Right lobe of liver (tissue), 6 donors: Measurements from ENCODE around the gene RORB. TPM values are rescaled to one million over a fixed set of nuclear protein-coding genes. Genes with fewer than 3 reads are reported as not detected.

Experiments used
- ATAC-seq, 4 donors: fragments of 200-7000 bp; cut with Tn5 transposase; one replicate each; pipeline ENCODE4 v1.9.1; 2020; ENCODE audit warnings: mild to moderate bottlenecking in 4 of 4, moderate library complexity in 4 of 4
- DNase-seq, 3 donors: peaks; one replicate each; pipeline ENCODE4 v3.0.0-alpha.2; 2020
- H3K27ac ChIP-seq, 3 donors: fragments of 200-600 bp; one replicate each; pipeline ENCODE4 v1.8.0; 2022
- H3K27me3 ChIP-seq, 2 donors: fragments of 200-600 bp; one replicate each; pipeline ENCODE4 v1.8.0; 2022
- H3K36me3 ChIP-seq, 4 donors: fragments of 200-600 bp; sonication (generic) in 1 of 4; one replicate each; pipeline versions ENCODE4 v1.5.1 to v1.8.0; 2017 to 2022; ENCODE audit warnings: control low read depth in 1 of 4
- H3K4me1 ChIP-seq, 4 donors: fragments of 200-600 bp; sonication (generic) in 1 of 4; one replicate each; pipeline versions ENCODE4 v1.5.1 to v1.8.0; 2017 to 2022; ENCODE audit warnings: control low read depth in 1 of 4
- H3K4me3 ChIP-seq, 3 donors: fragments of 200-600 bp; one replicate each; pipeline ENCODE4 v1.8.0; 2022
- H3K9me3 ChIP-seq, 4 donors: fragments of 200-600 bp; sonication (generic) in 1 of 4; one replicate each; pipeline versions ENCODE4 v1.5.1 to v1.8.0; 2017 to 2022; ENCODE audit warnings: control low read depth in 1 of 4
- POLR2A ChIP-seq: fragments of 450-650 bp; IDR thresholded peaks from one replicate; pipeline ENCODE4 v1.6.1; 2017; ENCODE audit warnings: antibody characterized with exemption, mild to moderate bottlenecking
- WGBS: methylation state at CpG from one replicate; pipeline ENCODE4 v1.1.6; 2018; ENCODE audit warnings: low coverage, low lambda C conversion rate; ENCODE audit not compliant: insufficient coverage; ENCODE audit errors: missing lambda C conversion rate; 5-methylcytosine and 5-hydroxymethylcytosine counted together
- intact Hi-C, 2 donors: fragments of 100-400 bp; cut with DNase I; formaldehyde crosslinking; loops; one replicate each; pipeline versions ENCODE4 v1.11.2 to v1.14.1; 2022
- total RNA-seq, 6 experiments: library from RNA; depleted of rRNA in 2 of 6; stranded (reverse); fragments of >200 nt in 2 of 6; fragmentation: NEBNext Ultra II Directional in 3 of 6; extraction: Animal tissue kit (Norgen Biotek cat#: 25700) in 3 of 6; gene quantifications; one replicate each; pipeline versions ENCODE4 v1.1.0 to v1.2.4, GENCODE V29; 2016 to 2023
- TF ChIP-seq, protein P1 (sequence below), 4 donors: fragments of 200-600 bp in 3 of 4; fragments of 450-650 bp in 1 of 4; IDR thresholded peaks; one replicate each; pipeline versions ENCODE4 v1.5.1 to v1.8.0; 2016 to 2022; ENCODE audit warnings: antibody characterized with exemption in 4 of 4, mild to moderate bottlenecking in 2 of 4
- donor health status: DM: no; HTN: yes; CAD: no.
- donor health status: DM: no; HTN: no; CAD: no.
- donor health status: DM: no; HTN: no; CAD: no.
- donor health status: DM: no; HTN: yes; CAD: no.
- donor health status: DM: no; HTN: yes; CAD: no.

The RORB gene
- total RNA-seq, 6 experiments from 2014 or later = 0.04 to 0.62 (median 0.61) TPM; not detected in 3

DNA sequence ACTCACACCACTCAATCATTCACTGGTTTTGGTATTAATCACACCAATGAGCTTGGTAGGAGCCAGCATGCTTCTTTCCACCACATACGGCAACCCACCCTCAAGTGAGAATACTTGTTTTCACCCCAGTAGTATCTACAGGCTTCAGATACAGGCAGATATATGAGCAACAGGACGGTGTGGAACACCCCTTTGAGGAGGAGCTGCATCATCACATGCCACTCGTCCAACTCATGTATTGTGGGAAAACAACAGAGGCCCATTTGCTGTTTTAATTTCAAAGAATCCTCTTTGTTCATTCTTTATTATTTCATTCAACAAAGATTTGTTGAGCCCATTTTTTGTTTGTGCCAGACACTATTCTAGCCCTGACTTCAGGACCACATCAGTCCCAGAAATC is 46.0 kb downstream of the RORB start:
- no peak for ATAC-seq
- H3K4me1 ChIP-seq = no peaks in the 10 kb centered on the region
- H3K27ac ChIP-seq = no peak overlapping the region
- no peak overlapping the region for H3K4me3 ChIP-seq
- intact Hi-C loops = no loop called here
- TF ChIP-seq, protein P1, sequence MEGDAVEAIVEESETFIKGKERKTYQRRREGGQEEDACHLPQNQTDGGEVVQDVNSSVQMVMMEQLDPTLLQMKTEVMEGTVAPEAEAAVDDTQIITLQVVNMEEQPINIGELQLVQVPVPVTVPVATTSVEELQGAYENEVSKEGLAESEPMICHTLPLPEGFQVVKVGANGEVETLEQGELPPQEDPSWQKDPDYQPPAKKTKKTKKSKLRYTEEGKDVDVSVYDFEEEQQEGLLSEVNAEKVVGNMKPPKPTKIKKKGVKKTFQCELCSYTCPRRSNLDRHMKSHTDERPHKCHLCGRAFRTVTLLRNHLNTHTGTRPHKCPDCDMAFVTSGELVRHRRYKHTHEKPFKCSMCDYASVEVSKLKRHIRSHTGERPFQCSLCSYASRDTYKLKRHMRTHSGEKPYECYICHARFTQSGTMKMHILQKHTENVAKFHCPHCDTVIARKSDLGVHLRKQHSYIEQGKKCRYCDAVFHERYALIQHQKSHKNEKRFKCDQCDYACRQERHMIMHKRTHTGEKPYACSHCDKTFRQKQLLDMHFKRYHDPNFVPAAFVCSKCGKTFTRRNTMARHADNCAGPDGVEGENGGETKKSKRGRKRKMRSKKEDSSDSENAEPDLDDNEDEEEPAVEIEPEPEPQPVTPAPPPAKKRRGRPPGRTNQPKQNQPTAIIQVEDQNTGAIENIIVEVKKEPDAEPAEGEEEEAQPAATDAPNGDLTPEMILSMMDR (IDR thresholded peaks at IDR 0.05) = no peak
- no peak for TF ChIP-seq POLR2A
- H3K36me3 ChIP-seq = no peaks in the 10 kb centered on the region
- no peaks in the 10 kb centered on the region for H3K27me3 ChIP-seq
- no peaks in the 10 kb centered on the region for H3K9me3 ChIP-seq
- no peak for DNase-seq
- WGBS = 17% methylated on average over 3 of the region's 3 CpGs

- Histone ChIP-seq H3K9me3 (no peaks in the 10 kb centered on the region), H3K4me3 (no peak overlapping the region), H3K4me1 (no peaks in the 10 kb centered on the region), H3K27ac (no peak overlapping the region), H3K27me3 (no peaks in the 10 kb centered on the region), H3K36me3 (no peaks in the 10 kb centered on the region)
- intact Hi-C loops = no loop called here
- WGBS = 51% methylated on average over 5 of the region's 5 CpGs
- DNase-seq (no peak), ATAC-seq (no peak)
- no peak for TF ChIP-seq POLR2A
- TF ChIP-seq, protein P1 (IDR thresholded peaks at IDR 0.05) = no peak
Observed at GRCh38 chr9:74551266-74551665, 54.1 kb downstream of the RORB start.

- Histone ChIP-seq H3K4me3 (no peak overlapping the region), H3K36me3 (no peaks in the 10 kb centered on the region), H3K9me3 (no peaks in the 10 kb centered on the region), H3K27me3 (no peaks in the 10 kb centered on the region), H3K4me1 (no peaks in the 10 kb centered on the region), H3K27ac (no peak overlapping the region)
- no peak for ATAC-seq
- TF ChIP-seq, protein P1 (IDR thresholded peaks at IDR 0.05) = no peak
- no peak for TF ChIP-seq POLR2A
- 37% methylated on average over 9 of the region's 9 CpGs for WGBS
- intact Hi-C loops = no loop called here
- no peak for DNase-seq
Observed at GRCh38 chr9:74554751-74555419, 57.8 kb downstream of the RORB start.

GRCh38 chr9:74555565-74555964 is 58.4 kb downstream of the RORB start:
- H3K9me3 ChIP-seq = no peaks in the 10 kb centered on the region
- no peaks in the 10 kb centered on the region for H3K4me1 ChIP-seq
- WGBS = 76% methylated on average over 3 of the region's 3 CpGs
- H3K36me3 ChIP-seq = no peaks in the 10 kb centered on the region
- no peaks in the 10 kb centered on the region for H3K27me3 ChIP-seq
- H3K4me3 ChIP-seq = no peak overlapping the region
- TF ChIP-seq, protein P1 (IDR thresholded peaks at IDR 0.05) = no peak
- no peak for TF ChIP-seq POLR2A
- DNase-seq (no peak), ATAC-seq (no peak)
- no peak overlapping the region for H3K27ac ChIP-seq
- intact Hi-C loops = no loop called here
